Keratinocyte (primary cell): ENCODE measurements around the gene SLC35B3. TPM values are rescaled to one million over a fixed set of nuclear protein-coding genes. Genes with fewer than 3 reads are reported as not detected.

Experiments
- DNase-seq: peaks from one replicate; pipeline ENCODE4 v3.0.0-alpha.2; 2011; ENCODE audit warnings: low read depth, missing footprints, low spot score
- FAIRE-seq: peaks from 2 replicates; lab custom pipeline; 2011; peaks lifted over from hg19 to GRCh38; lab: Jason Lieb, UNC
- H2AFZ ChIP-seq: 2 replicates; pipeline ENCODE4 v1.6.0; 2012; ENCODE audit warnings: low read length, control low read depth, inconsistent platforms; ENCODE audit not compliant: control insufficient read depth
- H3K27ac ChIP-seq: 2 replicates; pipeline ENCODE4 v1.5.1; 2011; ENCODE audit warnings: low read length; ENCODE audit not compliant: control insufficient read depth, insufficient read depth
- H3K27me3 ChIP-seq: 3 replicates; pipeline ENCODE4 v1.6.0; 2011; ENCODE audit warnings: low read length; ENCODE audit not compliant: control insufficient read depth, insufficient read depth; ENCODE audit errors: extremely low read depth
- H3K36me3 ChIP-seq, 2 experiments: 2 replicates in 1 of 2; 3 replicates in 1 of 2; pipeline ENCODE4 v1.5.1; 2011; ENCODE audit warnings: low read length in 2 of 2, mild to moderate bottlenecking in 1 of 2; ENCODE audit not compliant: control insufficient read depth in 2 of 2, insufficient read depth in 2 of 2; ENCODE audit errors: extremely low read depth in 1 of 2
- H3K4me1 ChIP-seq: 3 replicates; pipeline ENCODE4 v1.5.1; 2011; ENCODE audit warnings: low read length; ENCODE audit not compliant: control insufficient read depth, insufficient read depth; ENCODE audit errors: extremely low read depth
- H3K4me2 ChIP-seq: 3 replicates; pipeline ENCODE4 v1.6.0; 2011; ENCODE audit warnings: low read depth, low read length; ENCODE audit not compliant: control insufficient read depth, insufficient read depth; ENCODE audit errors: extremely low read depth
- H3K4me3 ChIP-seq, 3 experiments: fragments of 200-600 bp in 1 of 3; sonication (generic) in 1 of 3; 2 replicates in 2 of 3; 3 replicates in 1 of 3; pipeline ENCODE4 v1.5.1; 2011 to 2016; ENCODE audit warnings: low read length in 3 of 3, mild to moderate bottlenecking in 3 of 3, control low read depth in 2 of 3, inconsistent platforms in 1 of 3, low read depth in 1 of 3, mixed read lengths in 1 of 3, mixed run types in 1 of 3, moderate library complexity in 1 of 3; ENCODE audit not compliant: control insufficient read depth in 2 of 3, insufficient read depth in 2 of 3; ENCODE audit errors: extremely low read depth in 1 of 3
- H3K79me2 ChIP-seq: 2 replicates; pipeline ENCODE4 v1.6.0; 2012; ENCODE audit warnings: low read length; ENCODE audit not compliant: control insufficient read depth, insufficient read depth
- H3K9ac ChIP-seq: 3 replicates; pipeline ENCODE4 v1.6.0; 2011; ENCODE audit warnings: low read length; ENCODE audit not compliant: control insufficient read depth, insufficient read depth; ENCODE audit errors: extremely low read depth
- H3K9me1 ChIP-seq: 3 replicates; pipeline ENCODE4 v1.6.0; 2011; ENCODE audit warnings: low read length; ENCODE audit not compliant: control insufficient read depth, insufficient read depth; ENCODE audit errors: extremely low read depth
- H3K9me3 ChIP-seq: 2 replicates; pipeline ENCODE4 v1.5.1; 2012; ENCODE audit warnings: low read depth, low read length; ENCODE audit not compliant: control insufficient read depth
- H4K20me1 ChIP-seq: 3 replicates; pipeline ENCODE4 v1.6.0; 2011; ENCODE audit warnings: low read length; ENCODE audit not compliant: control insufficient read depth, insufficient read depth; ENCODE audit errors: extremely low read depth
- CTCF ChIP-seq, 3 experiments: IDR thresholded peaks in 1 of 3; conservative IDR thresholded peaks in 1 of 3; optimal IDR thresholded peaks in 1 of 3; 2 replicates in 2 of 3; 3 replicates in 1 of 3; pipeline versions ENCODE3 to v1.5.1; 2011; ENCODE audit warnings: low read length in 3 of 3, mild to moderate bottlenecking in 3 of 3, moderate library complexity in 2 of 3, control low read depth in 1 of 3, inconsistent platforms in 1 of 3; ENCODE audit not compliant: insufficient read depth in 2 of 3; ENCODE audit errors: extremely low read depth in 1 of 3
- EZH2 ChIP-seq: IDR thresholded peaks from one replicate; pipeline ENCODE4 v1.6.1; 2012; ENCODE audit warnings: inconsistent platforms, mild to moderate bottlenecking, low read length, moderate library complexity
- dilution Hi-C: fragments of 300-500 bp; cut with MboI; formaldehyde crosslinking; loops from one replicate; pipeline ENCODE4 v1.7.0; 2020; ENCODE audit warnings: low sequenced_read_pairs; ENCODE audit not compliant: extremely low pct_ligation_motif_present
- polyA plus RNA-seq, 5 experiments: library from polyadenylated mRNA; depleted of rRNA in 3 of 5; stranded (reverse) in 3 of 5; stranded (forward) in 1 of 5; unstranded in 1 of 5; fragments of >200 nt; gene quantifications; 1 replicate in 1 of 5; 2 replicates in 3 of 5; 3 replicates in 1 of 5; pipeline versions ENCODE4 v1.2.1 to v1.2.3, GENCODE V29; 2011 to 2012; ENCODE audit warnings: missing spikeins in 2 of 5, low read depth in 1 of 5, low replicate concordance in 1 of 5

The SLC35B3 gene
- polyA plus RNA-seq, 1 donor (not counting 4 experiments of a cell fraction or from before 2014, with no cell fraction given), result 30.6 TPM

DNA sequence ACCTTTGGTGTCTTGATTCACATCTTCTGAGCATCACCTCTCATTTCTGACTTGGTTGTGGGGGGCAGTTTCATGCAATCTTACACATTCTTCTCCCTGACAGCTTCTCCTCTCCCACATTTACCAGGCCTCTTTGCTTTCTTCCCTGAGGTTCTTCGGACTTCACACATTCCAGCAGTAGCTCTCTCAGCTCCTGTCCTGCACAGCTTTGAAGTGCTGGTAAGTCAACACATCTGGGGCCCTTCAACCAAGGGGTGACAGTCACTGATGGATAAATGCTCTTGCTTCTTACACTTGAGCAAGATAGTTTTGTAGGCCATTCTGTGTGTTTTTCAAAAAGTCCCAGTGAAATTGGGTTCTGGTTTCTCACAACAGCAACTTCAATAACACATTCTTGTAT is 2.5 kb upstream of the SLC35B3 start:
- Histone ChIP-seq H3K4me1 (peaks cover 18% of the 10 kb centered on the region), H3K9ac (no peak overlapping the region), H3K27me3 (no peaks in the 10 kb centered on the region), H3K36me3 (peaks cover 0 to 3% of the 10 kb centered on the region in 2 experiments), H3K79me2 (peaks cover 28% of the 10 kb centered on the region), H4K20me1 (no peaks in the 10 kb centered on the region), H3K27ac (no peak overlapping the region), H2AFZ (no peak overlapping the region), H3K4me2 (no peak overlapping the region), H3K9me1 (no peaks in the 10 kb centered on the region), H3K9me3 (no peaks in the 10 kb centered on the region), H3K4me3 (no peak overlapping the region)
- TF ChIP-seq CTCF (optimal IDR thresholded peaks at IDR 0.05 in 1 of 3, IDR thresholded peaks at IDR 0.05 in 1 of 3, conservative IDR thresholded peaks at IDR 0.05 in 1 of 3; ENCODE audit: extremely low read depth in 1 of 3, insufficient read depth in 2 of 3, low read length in 3 of 3), result no peak
- no peak for TF ChIP-seq EZH2
- FAIRE-seq (no peak), DNase-seq (no peak)
- dilution Hi-C loops, result no loop called here

DNA sequence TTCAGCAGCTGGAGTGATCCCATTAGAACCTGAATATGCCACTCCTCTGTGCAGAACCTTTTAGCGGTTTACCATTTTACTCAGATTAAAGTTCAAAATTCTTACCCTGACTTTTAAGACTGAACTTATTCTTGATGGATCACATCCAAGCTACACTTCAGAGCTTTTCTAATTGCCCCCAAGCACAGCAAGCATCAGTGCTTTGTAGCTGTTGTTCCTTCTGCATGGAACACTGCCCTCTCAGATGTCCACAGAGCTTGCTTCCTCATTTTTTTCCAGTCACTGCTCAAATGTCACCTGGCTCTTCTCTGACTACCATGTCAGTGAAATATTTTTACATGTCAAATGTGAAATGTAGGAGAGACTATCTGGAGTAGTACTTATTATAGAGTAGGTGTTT is 1.6 kb upstream of the SLC35B3 start:
- TF ChIP-seq EZH2, result no peak
- TF ChIP-seq CTCF (optimal IDR thresholded peaks at IDR 0.05 in 1 of 3, IDR thresholded peaks at IDR 0.05 in 1 of 3, conservative IDR thresholded peaks at IDR 0.05 in 1 of 3; ENCODE audit: extremely low read depth in 1 of 3, insufficient read depth in 2 of 3, low read length in 3 of 3), result no peak
- H3K4me2 ChIP-seq, result no peak overlapping the region
- peaks cover 21% of the 10 kb centered on the region for H3K4me1 ChIP-seq
- no peak for FAIRE-seq
- H3K9me3 ChIP-seq, result no peaks in the 10 kb centered on the region
- no peak overlapping the region for H3K9ac ChIP-seq
- H3K27ac ChIP-seq, result no peak overlapping the region
- DNase-seq, result no peak
- H3K27me3 ChIP-seq, result no peaks in the 10 kb centered on the region
- H3K79me2 ChIP-seq, result peaks cover 35% of the 10 kb centered on the region
- dilution Hi-C loops, result no loop called here
- no peak overlapping the region for H2AFZ ChIP-seq
- no peaks in the 10 kb centered on the region for H4K20me1 ChIP-seq
- H3K36me3 ChIP-seq, result peaks cover 0 to 4% of the 10 kb centered on the region in 2 experiments
- H3K9me1 ChIP-seq, result no peaks in the 10 kb centered on the region
- no peak overlapping the region for H3K4me3 ChIP-seq
